Endometrium (tissue), 2 donors: Measurements from ENCODE around the gene SSH3.

ENCODE experiments used
- FAIRE-seq: peaks from 2 replicates; lab custom pipeline; 2012; peaks lifted over from hg19 to GRCh38; lab: Jason Lieb, UNC
- donor health status: control.
- donor health status: control.

Gene SSH3

DNA sequence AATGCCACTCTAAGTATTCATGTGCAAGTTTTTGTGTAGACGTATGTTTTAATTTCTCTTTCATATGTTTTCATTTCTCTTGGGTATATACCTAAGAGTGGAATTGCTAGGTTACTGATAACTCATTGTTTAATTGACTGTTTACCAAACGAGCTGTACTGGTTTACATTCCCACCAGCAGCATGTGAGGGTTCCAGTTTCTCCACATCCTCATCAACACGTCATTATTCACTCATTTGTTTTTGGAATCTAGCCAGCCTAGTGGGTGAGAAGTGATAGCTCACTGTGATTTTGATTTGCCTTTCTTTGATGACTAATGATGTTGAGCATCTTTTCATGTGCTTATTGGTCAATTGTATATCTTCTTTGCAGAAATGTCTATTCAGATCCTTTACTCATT, 10.2 kb upstream of the SSH3 start:
- no peak for FAIRE-seq

DNA sequence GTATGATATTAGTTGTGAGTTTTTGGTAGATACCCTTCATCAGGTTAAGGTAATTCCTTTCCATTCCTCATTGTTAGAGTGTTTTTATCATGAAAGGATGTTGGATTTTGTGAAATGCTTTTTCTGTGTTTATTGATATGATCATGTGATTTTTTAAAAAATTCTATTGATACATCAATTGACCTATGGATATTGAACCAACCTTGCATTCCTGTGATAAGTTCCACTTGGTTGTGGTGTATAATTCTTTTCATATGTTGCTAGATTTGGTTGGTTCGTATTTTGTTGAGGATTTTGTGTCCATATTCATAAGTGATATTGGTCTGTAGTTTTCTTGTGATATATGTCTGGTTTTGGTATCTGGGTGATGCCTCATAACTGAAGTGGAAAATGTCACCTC, 7.5 kb upstream of the SSH3 start:
- FAIRE-seq = no peak

DNA sequence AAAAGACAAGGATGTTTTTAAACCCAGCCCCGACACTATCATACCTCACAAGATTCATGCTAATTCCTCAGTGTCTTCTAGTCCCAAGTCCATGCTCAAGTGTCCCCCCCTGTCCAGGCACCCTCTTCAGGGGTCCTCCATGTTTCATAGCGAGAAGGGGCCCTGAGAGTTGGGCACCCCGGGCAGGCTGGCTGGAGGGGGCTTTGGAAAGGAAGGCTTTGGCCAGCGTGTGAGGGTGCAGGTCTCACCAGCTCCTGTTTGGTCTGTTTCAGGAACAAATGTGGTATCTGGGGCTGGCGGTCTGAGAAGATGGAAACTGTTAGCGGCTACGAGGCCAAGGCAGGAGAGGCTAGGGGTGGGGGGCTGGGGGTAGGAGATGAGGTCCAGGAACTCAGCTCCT, 4.5 kb upstream of the SSH3 start:
- FAIRE-seq = no peak

DNA sequence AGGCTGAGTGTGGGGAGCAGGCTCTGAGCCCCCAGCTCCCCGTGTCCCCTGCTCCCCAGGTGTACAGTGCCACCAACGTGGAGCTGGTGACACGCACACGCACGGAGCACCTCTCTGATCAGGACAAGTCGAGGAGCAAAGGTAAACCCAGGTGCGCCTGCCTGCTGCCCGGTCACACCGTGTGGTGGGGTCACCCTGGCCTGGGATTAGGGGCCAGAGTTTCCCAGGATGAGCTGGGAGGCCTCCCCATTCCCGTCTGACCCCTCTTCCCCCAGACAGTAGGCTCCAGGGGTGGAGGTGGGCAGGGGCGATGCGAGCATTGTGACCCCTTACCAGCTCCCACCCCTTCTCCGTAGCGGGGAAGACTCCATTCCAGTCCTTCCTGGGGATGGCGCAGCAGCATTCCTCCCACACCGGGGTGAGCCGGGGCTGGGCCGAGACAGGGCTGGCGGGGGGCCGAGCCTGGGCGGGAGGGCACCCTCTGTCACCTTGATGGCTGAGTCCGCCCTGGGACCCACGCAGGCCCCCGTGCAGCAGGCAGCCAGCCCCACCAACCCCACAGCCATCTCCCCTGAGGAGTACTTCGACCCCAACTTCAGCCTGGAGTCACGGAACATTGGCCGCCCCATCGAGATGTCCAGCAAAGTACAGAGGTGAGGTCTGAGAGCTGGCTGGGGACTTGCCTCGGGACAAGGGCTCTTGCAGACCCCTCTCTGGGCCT, 3.7 kb upstream of the SSH3 start:
- FAIRE-seq = no peak

DNA sequence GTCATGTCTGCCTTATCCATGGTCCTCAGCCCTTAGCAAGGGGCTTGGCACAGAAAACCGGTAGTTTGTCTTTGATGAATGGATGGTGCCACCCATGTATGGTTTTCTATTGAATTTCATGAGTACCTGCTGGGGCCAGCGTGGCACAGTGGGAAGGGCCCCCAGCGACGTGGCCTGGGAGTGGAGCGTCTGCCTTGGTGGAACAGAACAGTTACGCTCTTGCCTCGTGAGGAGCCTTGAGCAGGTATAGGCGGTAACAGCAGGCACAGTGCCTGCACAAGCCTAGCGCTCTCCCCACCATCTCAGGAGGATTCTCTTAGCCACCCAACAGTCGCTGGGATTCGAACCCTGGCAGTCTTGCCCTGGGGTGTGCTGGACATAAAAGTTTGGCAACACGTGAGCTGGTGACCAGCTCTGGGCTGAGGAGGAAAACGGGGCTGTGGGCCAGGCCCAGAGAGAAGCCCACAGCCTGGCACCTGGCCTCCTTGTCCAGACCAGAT, 3.0 kb upstream of the SSH3 start:
- FAIRE-seq = no peak

DNA sequence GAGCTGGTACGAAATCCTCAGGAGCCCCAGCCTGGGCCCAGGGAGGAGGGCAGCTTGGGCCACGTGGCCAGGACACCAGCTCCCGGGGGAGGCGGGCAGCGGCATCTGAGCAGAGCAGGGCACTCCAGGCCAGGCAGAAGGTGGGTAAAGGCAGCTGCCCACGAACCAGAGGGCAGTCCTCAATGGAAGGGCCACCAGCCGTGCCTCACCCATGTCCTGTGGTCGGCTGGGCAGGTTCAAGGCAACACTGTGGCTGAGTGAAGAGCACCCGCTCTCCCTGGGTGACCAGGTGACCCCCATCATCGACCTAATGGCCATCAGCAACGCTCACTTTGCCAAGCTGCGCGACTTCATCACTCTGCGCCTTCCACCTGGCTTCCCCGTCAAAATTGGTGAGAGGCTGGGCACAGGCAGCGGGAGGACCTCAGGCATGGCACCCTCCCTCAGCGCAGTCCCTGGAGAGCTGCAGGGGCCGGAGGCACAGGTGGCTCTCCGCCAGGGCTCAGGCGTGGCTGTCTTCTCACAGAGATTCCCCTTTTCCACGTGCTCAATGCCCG, 2.5 kb upstream of the SSH3 start:
- no peak for FAIRE-seq

DNA sequence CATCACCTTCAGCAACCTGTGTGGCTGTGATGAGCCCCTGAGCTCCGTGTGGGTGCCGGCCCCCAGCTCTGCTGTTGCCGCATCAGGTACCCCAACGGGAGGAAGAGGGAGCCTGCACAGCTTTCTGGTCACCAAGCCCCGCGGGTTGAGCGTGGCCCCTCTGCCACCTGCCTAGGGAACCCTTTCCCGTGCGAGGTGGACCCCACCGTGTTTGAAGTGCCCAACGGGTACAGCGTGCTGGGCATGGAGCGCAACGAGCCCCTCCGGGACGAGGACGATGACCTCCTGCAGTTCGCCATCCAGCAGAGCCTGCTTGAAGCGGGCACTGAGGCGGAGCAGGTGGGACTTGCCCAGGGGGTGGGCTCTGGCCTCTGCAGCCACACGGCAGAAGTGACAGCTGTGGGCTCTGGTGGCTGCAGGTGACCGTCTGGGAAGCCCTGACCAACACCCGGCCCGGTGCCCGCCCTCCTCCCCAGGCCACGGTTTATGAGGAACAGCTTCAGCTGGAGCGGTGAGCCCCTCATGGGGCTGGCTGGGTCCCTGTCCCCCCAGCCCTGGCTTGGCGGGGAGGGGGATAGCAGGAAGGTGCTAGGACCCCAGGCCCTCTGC, 1.9 kb upstream of the SSH3 start:
- no peak for FAIRE-seq

DNA sequence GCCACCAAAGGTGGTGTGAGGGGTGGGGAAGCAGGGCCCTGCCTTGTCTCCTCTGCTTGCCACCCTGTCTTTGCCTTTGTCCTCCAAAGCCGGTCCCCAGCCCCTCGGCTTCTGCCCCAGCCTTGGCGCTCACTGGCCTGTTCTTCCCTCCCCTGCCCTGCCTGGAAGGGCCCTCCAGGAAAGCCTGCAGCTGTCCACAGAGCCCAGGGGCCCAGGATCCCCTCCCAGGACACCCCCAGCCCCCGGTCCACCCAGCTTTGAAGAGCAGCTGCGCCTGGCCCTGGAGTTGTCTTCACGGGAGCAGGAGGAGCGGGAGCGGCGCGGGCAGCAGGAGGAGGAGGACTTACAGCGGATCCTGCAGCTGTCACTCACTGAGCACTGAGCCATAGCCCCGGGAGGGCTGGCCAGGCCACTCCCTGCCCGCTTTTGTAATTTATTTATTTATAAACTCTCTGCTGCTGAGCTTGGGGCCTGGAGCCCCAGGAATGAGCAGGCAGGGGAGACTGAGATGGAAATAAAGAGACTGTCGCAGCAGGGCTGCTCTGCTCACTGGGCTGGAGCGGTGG, 1.3 kb upstream of the SSH3 start:
- FAIRE-seq = no peak

DNA sequence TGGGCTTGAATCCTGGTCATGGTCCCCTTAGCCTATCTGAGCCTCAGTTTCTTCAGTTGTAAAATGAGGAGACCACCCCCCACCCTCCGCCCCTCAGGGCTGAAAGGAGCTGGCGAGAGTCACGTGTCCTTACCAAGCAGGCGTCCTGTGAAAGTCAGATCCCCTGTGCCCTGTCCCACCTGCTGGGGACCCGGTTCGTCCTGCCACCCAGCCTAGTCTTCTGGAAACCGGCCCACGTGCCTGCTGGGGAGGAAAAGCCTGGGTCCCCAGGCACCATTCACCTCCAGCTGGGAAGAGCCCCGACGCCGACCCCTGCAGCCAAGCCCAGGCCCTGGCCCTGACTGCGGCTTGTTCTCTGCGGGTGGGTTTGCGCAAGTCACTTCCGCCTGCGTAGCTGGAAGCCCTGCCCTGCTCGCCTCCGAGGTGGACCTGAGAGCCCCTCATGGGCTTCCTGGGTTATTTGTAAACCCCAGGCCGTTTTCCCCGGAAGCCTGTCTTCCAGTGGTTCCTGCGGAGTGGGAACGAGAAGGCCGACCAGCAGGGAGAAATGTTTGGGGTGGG, 679 bp upstream of the SSH3 start:
- no peak for FAIRE-seq

DNA sequence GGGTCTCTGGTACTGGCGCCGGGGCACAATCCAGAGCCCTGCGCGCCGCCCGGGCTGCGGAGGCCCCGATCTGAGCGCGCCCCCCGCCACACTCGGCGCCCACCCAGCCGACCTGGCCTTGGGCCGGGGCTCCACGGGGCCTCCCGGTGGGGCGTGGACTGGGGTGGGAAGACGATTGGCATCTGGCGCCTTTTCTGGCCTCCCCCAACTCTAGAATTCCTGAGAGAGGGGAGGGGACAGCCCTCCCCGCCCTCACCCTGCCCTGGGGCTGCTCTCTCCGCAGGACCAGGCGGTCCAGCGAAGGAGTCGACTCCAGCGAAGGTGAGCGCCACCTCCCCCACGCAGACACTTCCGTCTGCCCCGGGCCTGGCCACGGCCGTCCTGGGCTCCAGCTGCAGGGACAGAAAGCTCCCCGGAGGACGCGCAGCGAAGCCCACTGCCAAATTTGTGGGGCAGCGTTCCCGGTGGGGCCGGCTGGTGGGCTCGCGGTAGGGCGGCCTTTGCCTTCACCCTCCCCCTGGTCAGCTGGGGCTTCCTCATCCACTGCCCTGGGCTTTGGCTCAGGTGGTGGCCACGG, 593 bp downstream of the SSH3 start:
- no peak for FAIRE-seq

DNA sequence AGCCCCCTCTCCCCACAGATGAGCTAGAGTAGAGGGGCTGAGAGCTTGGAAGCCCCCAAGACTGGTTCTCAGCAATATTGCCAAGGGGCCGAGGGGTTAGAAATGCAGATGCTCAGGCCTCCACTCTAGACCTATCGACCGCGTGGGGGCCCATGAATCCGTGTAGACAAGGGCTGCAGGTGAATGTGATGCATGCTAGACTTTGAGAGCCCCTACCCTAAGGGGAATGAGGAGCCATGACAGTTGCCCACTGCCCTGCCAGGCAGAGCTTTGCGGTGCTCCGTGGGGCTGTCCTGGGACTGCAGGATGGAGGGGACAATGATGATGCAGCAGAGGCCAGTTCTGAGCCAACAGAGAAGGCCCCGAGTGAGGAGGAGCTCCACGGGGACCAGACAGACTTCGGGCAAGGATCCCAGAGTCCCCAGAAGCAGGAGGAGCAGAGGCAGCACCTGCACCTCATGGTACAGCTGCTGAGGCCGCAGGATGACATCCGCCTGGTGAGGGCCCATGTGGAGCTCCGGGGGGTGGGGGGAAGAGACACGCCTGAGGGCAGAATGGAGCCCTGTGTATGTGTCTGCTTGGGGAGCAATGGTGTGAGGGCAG, 1.3 kb downstream of the SSH3 start:
- FAIRE-seq = no peak

DNA sequence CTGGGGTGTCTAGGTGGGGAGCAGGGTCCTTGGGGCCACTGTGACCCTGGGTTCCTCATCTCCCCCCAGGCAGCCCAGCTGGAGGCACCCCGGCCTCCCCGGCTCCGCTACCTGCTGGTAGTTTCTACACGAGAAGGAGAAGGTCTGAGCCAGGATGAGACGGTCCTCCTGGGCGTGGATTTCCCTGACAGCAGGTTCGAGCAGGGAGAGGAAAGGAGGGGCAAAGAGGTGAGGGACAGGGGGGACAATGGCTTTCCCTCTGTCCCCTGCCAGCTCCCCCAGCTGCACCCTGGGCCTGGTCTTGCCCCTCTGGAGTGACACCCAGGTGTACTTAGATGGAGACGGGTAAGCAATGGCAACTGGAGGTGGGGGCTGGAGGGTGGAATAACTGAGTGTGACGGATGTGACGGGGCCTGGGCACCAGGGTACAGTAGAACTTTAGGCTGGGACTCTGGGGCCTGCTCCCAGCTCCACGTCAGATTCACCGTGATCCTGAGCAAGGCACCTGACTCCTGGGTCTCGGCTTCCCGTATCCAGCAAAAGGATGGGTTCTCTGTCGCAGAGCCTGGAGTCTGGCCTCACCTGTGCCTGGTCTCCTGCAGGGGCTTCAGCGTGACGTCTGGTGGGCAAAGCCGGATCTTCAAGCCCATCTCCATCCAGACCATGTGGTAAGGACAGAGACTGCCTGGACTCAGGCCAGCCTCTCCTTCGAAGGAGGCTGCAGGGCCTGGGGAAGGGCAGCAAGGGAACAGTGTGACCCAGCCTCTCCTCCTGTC, 3.6 kb downstream of the SSH3 start:
- no peak for FAIRE-seq

DNA sequence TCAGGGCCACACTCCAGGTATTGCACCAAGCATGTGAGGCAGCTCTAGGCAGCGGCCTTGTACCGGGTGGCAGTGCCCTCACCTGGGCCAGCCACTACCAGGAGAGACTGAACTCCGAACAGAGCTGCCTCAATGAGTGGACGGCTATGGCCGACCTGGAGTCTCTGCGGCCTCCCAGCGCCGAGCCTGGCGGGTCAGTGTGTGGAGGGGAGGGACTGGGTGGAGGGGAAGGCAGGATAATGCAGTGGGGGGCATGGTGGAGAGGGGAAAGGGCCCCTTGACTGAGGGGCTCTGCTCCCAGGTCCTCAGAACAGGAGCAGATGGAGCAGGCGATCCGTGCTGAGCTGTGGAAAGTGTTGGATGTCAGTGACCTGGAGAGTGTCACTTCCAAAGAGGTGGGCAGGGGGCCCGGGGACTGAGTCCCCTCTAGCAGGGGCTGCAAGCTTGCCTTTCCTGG, 4.2 kb downstream of the SSH3 start:
- FAIRE-seq = no peak

DNA sequence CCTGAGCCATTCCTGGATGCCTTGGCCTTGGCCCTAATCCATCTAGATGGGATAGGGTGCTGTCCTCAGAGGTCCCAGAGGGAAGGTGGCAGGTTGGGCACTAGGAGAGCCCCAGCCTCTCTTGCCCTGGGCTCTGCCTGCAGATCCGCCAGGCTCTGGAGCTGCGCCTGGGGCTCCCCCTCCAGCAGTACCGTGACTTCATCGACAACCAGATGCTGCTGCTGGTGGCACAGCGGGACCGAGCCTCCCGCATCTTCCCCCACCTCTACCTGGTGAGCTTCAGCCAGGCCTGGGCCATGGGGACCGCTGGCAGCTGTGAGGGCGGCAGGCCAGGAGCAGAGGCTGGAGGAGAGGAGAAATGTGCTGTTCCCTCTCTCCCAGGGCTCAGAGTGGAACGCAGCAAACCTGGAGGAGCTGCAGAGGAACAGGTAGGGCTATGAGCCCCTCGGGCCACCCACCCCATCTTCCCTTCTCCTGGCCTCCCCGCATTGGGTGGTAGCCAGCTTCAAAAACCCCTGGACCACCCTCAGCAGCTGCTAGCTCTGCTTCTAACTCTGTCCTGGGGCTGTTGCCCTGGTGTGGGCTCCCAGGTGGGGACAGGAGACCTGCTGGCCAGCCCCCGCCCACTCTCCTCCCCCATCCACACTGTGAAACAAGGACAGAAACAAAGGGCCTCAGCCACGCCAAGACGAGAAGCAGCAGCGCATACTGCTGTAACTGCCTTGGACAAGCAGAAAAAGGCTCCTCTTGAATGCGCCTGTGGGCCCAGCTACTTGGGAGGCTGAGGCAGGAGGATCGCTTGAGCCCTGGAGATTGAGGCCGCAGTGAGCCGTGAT, 4.9 kb downstream of the SSH3 start:
- FAIRE-seq = no peak

DNA sequence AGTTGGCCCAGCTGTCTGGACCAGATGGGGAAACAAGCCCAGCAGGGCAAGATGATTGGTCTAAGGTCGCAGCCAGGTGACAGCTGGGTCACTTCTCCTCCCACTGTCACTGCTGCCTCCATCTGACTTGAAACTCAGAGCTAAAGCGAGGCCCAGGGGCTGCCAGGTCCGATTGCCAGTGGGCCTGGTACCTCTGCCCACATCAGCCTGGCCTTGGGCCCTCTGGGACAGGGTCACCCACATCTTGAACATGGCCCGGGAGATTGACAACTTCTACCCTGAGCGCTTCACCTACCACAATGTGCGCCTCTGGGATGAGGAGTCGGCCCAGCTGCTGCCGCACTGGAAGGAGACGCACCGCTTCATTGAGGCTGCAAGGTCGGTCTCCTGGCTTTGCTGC, 5.8 kb downstream of the SSH3 start:
- FAIRE-seq = no peak

DNA sequence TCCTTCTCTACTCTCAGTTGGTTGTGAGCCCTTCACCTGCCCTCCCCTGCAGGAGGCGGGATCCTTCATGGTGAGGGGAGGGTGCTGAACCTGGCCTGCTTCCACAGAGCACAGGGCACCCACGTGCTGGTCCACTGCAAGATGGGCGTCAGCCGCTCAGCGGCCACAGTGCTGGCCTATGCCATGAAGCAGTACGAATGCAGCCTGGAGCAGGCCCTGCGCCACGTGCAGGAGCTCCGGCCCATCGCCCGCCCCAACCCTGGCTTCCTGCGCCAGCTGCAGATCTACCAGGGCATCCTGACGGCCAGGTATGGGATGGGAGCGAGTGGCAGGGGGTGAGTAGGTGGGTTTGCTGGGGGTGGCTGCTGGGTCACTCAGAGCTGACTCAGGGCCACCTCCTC, 6.3 kb downstream of the SSH3 start:
- no peak for FAIRE-seq

DNA sequence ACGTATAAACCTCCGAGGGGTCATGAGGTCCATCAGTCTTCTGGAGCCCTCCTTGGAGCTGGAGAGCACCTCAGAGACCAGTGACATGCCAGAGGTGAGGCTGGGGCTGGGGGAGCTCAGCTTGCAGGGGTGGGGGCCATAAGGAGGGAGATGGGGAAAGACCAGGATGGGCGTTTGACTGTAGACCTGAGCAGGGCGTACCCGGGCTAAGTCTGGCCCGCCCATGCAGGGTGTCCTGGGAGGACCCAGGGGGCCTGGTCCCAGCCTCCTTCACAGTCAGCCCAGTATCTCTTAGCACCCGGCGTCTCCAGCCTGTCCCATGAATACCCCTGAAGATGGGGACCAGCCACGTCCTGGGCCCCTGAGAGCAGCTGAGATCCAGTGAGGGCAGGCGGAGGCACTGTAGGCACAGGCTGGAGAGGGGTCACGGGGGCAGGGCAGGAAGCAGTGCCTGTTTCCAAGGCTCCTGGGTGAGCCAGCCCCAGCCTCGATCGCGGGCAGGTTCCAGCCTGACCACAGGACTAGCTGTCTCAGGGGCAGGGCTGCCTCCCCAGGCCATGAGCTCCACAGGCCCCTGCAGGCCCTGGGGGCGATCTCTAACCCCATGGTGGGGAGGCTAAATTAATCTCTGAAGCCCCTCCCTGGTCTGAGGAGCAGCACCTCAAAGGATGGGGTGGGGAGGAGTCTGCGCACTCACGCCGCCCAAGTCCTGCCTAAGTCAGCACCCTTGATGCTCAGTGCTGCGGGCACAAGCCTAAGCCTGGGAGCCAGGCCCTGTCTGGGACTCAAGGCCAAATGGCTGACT, 7.1 kb downstream of the SSH3 start:
- FAIRE-seq = no peak

DNA sequence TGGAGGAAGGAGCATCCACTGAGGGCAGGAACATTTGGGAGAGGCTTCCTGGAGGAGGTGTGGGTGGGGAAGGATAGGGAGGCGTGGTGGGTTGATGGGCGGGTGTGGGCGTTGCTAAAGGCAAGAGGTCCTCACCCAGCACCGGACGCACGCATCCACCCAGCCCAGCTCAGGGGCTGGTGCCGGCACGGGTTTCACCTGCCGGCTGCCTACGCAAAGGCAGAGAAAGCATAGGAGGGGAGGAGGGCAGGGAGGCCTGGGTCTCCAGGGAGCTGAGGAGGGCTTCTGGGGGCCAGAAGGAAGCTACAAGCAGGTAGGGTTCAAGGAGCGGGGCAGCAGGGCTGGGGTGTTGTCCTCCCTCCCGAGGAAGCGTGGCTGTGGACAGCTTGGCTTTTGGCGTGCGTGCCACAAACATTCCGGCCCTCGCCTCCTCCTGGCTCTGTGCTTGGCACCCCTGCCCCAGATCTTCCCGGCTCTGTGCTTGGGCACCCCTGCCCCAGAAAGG, 7.8 kb downstream of the SSH3 start:
- no peak for FAIRE-seq

DNA sequence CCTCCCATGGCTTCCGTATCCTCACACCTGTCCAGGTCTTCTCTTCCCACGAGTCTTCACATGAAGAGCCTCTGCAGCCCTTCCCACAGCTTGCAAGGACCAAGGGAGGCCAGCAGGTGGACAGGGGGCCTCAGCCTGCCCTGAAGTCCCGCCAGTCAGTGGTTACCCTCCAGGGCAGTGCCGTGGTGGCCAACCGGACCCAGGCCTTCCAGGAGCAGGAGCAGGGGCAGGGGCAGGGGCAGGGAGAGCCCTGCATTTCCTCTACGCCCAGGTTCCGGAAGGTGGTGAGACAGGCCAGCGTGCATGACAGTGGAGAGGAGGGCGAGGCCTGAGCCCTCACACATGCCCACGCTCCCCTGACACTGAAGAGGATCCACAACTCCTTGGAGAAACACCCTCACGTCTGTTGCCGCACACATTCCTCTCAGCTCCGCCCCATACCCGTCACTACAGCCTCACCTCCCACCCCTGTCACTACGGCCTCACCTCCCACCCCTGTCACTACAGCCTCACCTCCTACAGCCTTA, 8.3 kb downstream of the SSH3 start:
- no peak for FAIRE-seq
